Ascending aorta (tissue), 2 donors: ENCODE results near the gene HMMR. TPM values are rescaled to one million over a fixed set of nuclear protein-coding genes. Genes with fewer than 3 reads are reported as not detected.

Source experiments
- DNase-seq, 2 donors: peaks; one replicate each; pipeline ENCODE4 v3.0.0-alpha.2; 2019; ENCODE audit warnings: low spot score in 2 of 2
- H3K27ac ChIP-seq, 2 donors: fragments of 200-600 bp; sonication (generic); one replicate each; pipeline ENCODE4 v1.5.1; 2016 to 2017; ENCODE audit warnings: mild to moderate bottlenecking in 1 of 2
- H3K27me3 ChIP-seq: fragments of 200-600 bp; sonication (generic); one replicate; pipeline ENCODE4 v1.5.1; 2017
- H3K36me3 ChIP-seq, 2 donors: fragments of 200-600 bp; sonication (generic); one replicate each; pipeline ENCODE4 v1.5.1; 2016
- H3K4me1 ChIP-seq, 2 donors: fragments of 200-600 bp; sonication (generic); one replicate each; pipeline ENCODE4 v1.5.1; 2016 to 2017; ENCODE audit warnings: mild to moderate bottlenecking in 1 of 2
- H3K4me3 ChIP-seq, 2 donors: fragments of 200-600 bp; sonication (generic); one replicate each; pipeline ENCODE4 v1.5.1; 2016 to 2017; ENCODE audit warnings: mild to moderate bottlenecking in 1 of 2
- H3K9me3 ChIP-seq, 2 donors: fragments of 200-600 bp; sonication (generic); one replicate each; pipeline ENCODE4 v1.5.1; 2016
- CTCF ChIP-seq, 3 experiments: fragments of 200-600 bp in 2 of 3; fragments of 450-650 bp in 1 of 3; sonication (generic) in 2 of 3; IDR thresholded peaks; one replicate each; pipeline ENCODE4 v1.5.1; 2016 to 2019; ENCODE audit warnings: antibody characterized with exemption in 3 of 3, mild to moderate bottlenecking in 1 of 3, moderate library complexity in 1 of 3
- intact Hi-C: fragments of 100-400 bp; cut with DNase I; formaldehyde crosslinking; loops from one replicate; pipeline ENCODE4 v1.15.1; 2023
- total RNA-seq: library from RNA; depleted of rRNA; stranded (reverse); fragments of >200 nt; gene quantifications from one replicate; pipeline ENCODE4 v1.1.0, GENCODE V29; 2016

The HMMR gene
- total RNA-seq, 1 donor from 2014 or later: not detected

- Histone ChIP-seq H3K4me1 (peaks cover 0 to 31% of the 10 kb centered on the region in 2 donors), H3K36me3 (peaks cover 1 to 15% of the 10 kb centered on the region in 2 donors), H3K27me3 (no peaks in the 10 kb centered on the region), H3K4me3 (peak overlapping the region; percentile 12 to 93), H3K27ac (peak overlapping the region in 1 of 2 donors; percentile 68), H3K9me3 (no peaks in the 10 kb centered on the region)
- DNase-seq: no peak
- TF ChIP-seq CTCF (IDR thresholded peaks at IDR 0.05): no peak
- intact Hi-C loops: no loop called here
Measured at GRCh38 chr5:163508753-163509152, 48.3 kb downstream of the HMMR start.

GRCh38 chr5:163509291-163509951, 49.0 kb downstream of the HMMR start:
- DNase-seq: no peak
- no peak for TF ChIP-seq CTCF (IDR thresholded peaks at IDR 0.05)
- peak overlapping the region; percentile 12 to 93 for H3K4me3 ChIP-seq
- peaks cover 0 to 31% of the 10 kb centered on the region in 2 donors for H3K4me1 ChIP-seq
- no peaks in the 10 kb centered on the region for H3K9me3 ChIP-seq
- peaks cover 8 to 22% of the 10 kb centered on the region in 2 donors for H3K36me3 ChIP-seq
- H3K27me3 ChIP-seq: no peaks in the 10 kb centered on the region
- peak overlapping the region; percentile 16 to 68 for H3K27ac ChIP-seq
- intact Hi-C loops: no loop called here

- intact Hi-C loops: no loop called here
- Histone ChIP-seq H3K36me3 (peaks cover 30 to 50% of the 10 kb centered on the region in 2 donors), H3K27me3 (no peaks in the 10 kb centered on the region), H3K4me1 (peaks cover 0 to 25% of the 10 kb centered on the region in 2 donors), H3K9me3 (no peaks in the 10 kb centered on the region), H3K27ac (no peak overlapping the region), H3K4me3 (no peak overlapping the region)
- no peak for DNase-seq
- TF ChIP-seq CTCF (IDR thresholded peaks at IDR 0.05): no peak
Measured at GRCh38 chr5:163512526-163512925, 52.1 kb downstream of the HMMR start.

- H3K9me3 ChIP-seq: no peaks in the 10 kb centered on the region
- TF ChIP-seq CTCF (IDR thresholded peaks at IDR 0.05): no peak
- no peak overlapping the region for H3K4me3 ChIP-seq
- H3K27me3 ChIP-seq: no peaks in the 10 kb centered on the region
- intact Hi-C loops: no loop called here
- peaks cover 0 to 6% of the 10 kb centered on the region in 2 donors for H3K36me3 ChIP-seq
- H3K27ac ChIP-seq: no peak overlapping the region
- no peaks in the 10 kb centered on the region for H3K4me1 ChIP-seq
- no peak for DNase-seq
Measured at GRCh38 chr5:163525096-163525495, 64.7 kb downstream of the HMMR start.

- H3K27ac ChIP-seq: no peak overlapping the region
- H3K9me3 ChIP-seq: no peaks in the 10 kb centered on the region
- H3K4me1 ChIP-seq: no peaks in the 10 kb centered on the region
- H3K36me3 ChIP-seq: no peaks in the 10 kb centered on the region
- no peak for TF ChIP-seq CTCF (IDR thresholded peaks at IDR 0.05)
- no peaks in the 10 kb centered on the region for H3K27me3 ChIP-seq
- no peak overlapping the region for H3K4me3 ChIP-seq
- intact Hi-C loops: no loop called here
- no peak for DNase-seq
Measured at GRCh38 chr5:163529698-163530097, 69.3 kb downstream of the HMMR start.
